ENCODE measurements around the gene OCLN. TPM values are rescaled to one million over a fixed set of nuclear protein-coding genes. Genes with fewer than 3 reads are reported as not detected.

OCLN gene
- total RNA-seq, 1 donor from 2014 or later: 15.3 TPM

- Mint-ChIP-seq H3K27ac (ENCODE audit: unreplicated experiment) (no peak overlapping the region), H3K4me3 (ENCODE audit: unreplicated experiment) (no peak overlapping the region), H3K4me1 (ENCODE audit: low read depth, unreplicated experiment) (peaks cover 2% of the 10 kb centered on the region), H3K36me3 (ENCODE audit: low read depth, unreplicated experiment) (no peaks in the 10 kb centered on the region), H3K27me3 (ENCODE audit: low read depth, unreplicated experiment) (no peaks in the 10 kb centered on the region), H3K9me3 (ENCODE audit: unreplicated experiment) (no peaks in the 10 kb centered on the region)
- Histone ChIP-seq H3K27me3 (ENCODE audit: insufficient read depth, low read length) (peaks cover 6% of the 10 kb centered on the region), H3K9ac (ENCODE audit: low read length) (no peak overlapping the region), H4K20me1 (ENCODE audit: insufficient read depth, low read length) (no peaks in the 10 kb centered on the region), H3K36me3 (ENCODE audit: insufficient read depth, low read length) (no peaks in the 10 kb centered on the region), H3K4me1 (ENCODE audit: insufficient read depth, low read length) (peaks cover 3% of the 10 kb centered on the region), H3K4me3 (ENCODE audit: insufficient read depth, low read depth, low read length) (no peak overlapping the region), H2AFZ (ENCODE audit: low read depth, low read length) (no peak overlapping the region), H3K79me2 (ENCODE audit: insufficient read depth, low read length) (no peaks in the 10 kb centered on the region), H3K9me3 (ENCODE audit: insufficient read depth, low read depth, low read length) (no peaks in the 10 kb centered on the region), H3K27ac (ENCODE audit: low read depth, low read length) (no peak overlapping the region), H3K4me2 (ENCODE audit: low read length) (no peak overlapping the region)
- DNase-seq (ENCODE audit: low read depth) (no peak), FAIRE-seq (no peak)
- no peak for TF ChIP-seq CTCF (IDR thresholded peaks at IDR 0.05; ENCODE audit: insufficient read depth, low read depth, low read length)
- no peak for TF ChIP-seq EZH2 (IDR thresholded peaks at IDR 0.05; ENCODE audit: insufficient read depth, low read length)
These were observed 7.1 kb upstream of the OCLN start for GRCh38 chr5:69485471-69485870.

DNA sequence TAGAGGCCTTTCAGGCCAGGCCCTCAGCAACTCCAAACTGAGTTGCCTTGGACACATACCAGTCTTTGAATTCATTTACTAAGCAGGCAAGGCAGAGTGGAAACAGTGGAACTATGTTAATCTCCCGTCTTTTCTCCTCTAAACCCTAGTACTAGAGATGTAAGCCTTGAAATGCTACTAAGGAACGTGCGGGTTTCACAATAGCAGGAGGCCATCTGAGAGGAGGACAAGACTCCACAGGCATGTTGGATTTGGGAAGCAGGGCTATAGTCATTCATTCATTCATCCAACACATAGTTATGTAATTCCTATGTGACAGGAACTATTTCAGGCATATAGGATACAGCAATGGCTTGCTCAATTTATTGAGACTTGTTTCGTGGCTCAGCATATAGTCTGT, 3.3 kb upstream of the OCLN start:
- no peaks in the 10 kb centered on the region for H3K9me3 Mint-ChIP-seq (ENCODE audit: unreplicated experiment)
- no peak overlapping the region for H3K4me3 Mint-ChIP-seq (ENCODE audit: unreplicated experiment)
- no peak overlapping the region for H3K27ac Mint-ChIP-seq (ENCODE audit: unreplicated experiment)
- no peak overlapping the region for H3K4me2 ChIP-seq (ENCODE audit: low read length)
- H3K4me1 ChIP-seq (ENCODE audit: insufficient read depth, low read length): peaks cover 14% of the 10 kb centered on the region
- DNase-seq (ENCODE audit: low read depth) (no peak), FAIRE-seq (no peak)
- H3K36me3 Mint-ChIP-seq (ENCODE audit: low read depth, unreplicated experiment): no peaks in the 10 kb centered on the region
- H2AFZ ChIP-seq (ENCODE audit: low read depth, low read length): no peak overlapping the region
- H3K79me2 ChIP-seq (ENCODE audit: insufficient read depth, low read length): no peaks in the 10 kb centered on the region
- H3K36me3 ChIP-seq (ENCODE audit: insufficient read depth, low read length): no peaks in the 10 kb centered on the region
- H4K20me1 ChIP-seq (ENCODE audit: insufficient read depth, low read length): no peaks in the 10 kb centered on the region
- no peak overlapping the region for H3K27ac ChIP-seq (ENCODE audit: low read depth, low read length)
- H3K4me1 Mint-ChIP-seq (ENCODE audit: low read depth, unreplicated experiment): peaks cover 2% of the 10 kb centered on the region
- H3K27me3 ChIP-seq (ENCODE audit: insufficient read depth, low read length): peaks cover 23% of the 10 kb centered on the region
- TF ChIP-seq CTCF (IDR thresholded peaks at IDR 0.05; ENCODE audit: insufficient read depth, low read depth, low read length) (no peak), EZH2 (IDR thresholded peaks at IDR 0.05; ENCODE audit: insufficient read depth, low read length) (no peak)
- no peak overlapping the region for H3K4me3 ChIP-seq (ENCODE audit: insufficient read depth, low read depth, low read length)
- H3K9ac ChIP-seq (ENCODE audit: low read length): no peak overlapping the region
- no peaks in the 10 kb centered on the region for H3K9me3 ChIP-seq (ENCODE audit: insufficient read depth, low read depth, low read length)
- H3K27me3 Mint-ChIP-seq (ENCODE audit: low read depth, unreplicated experiment): peaks cover 3% of the 10 kb centered on the region

- Mint-ChIP-seq H3K9me3 (ENCODE audit: unreplicated experiment) (no peaks in the 10 kb centered on the region), H3K27me3 (ENCODE audit: low read depth, unreplicated experiment) (peaks cover 3% of the 10 kb centered on the region), H3K36me3 (ENCODE audit: low read depth, unreplicated experiment) (no peaks in the 10 kb centered on the region), H3K4me1 (ENCODE audit: low read depth, unreplicated experiment) (no peaks in the 10 kb centered on the region), H3K4me3 (ENCODE audit: unreplicated experiment) (peak overlapping the region; percentile 64), H3K27ac (ENCODE audit: unreplicated experiment) (no peak overlapping the region)
- no peaks in the 10 kb centered on the region for H3K36me3 ChIP-seq (ENCODE audit: insufficient read depth, low read length)
- H4K20me1 ChIP-seq (ENCODE audit: insufficient read depth, low read length): no peaks in the 10 kb centered on the region
- H3K4me1 ChIP-seq (ENCODE audit: insufficient read depth, low read length): peaks cover 12% of the 10 kb centered on the region
- TF ChIP-seq CTCF (IDR thresholded peaks at IDR 0.05; ENCODE audit: insufficient read depth, low read depth, low read length) (no peak), EZH2 (IDR thresholded peaks at IDR 0.05; ENCODE audit: insufficient read depth, low read length) (no peak)
- peaks cover 23% of the 10 kb centered on the region for H3K27me3 ChIP-seq (ENCODE audit: insufficient read depth, low read length)
- H3K4me2 ChIP-seq (ENCODE audit: low read length): no peak overlapping the region
- H3K27ac ChIP-seq (ENCODE audit: low read depth, low read length): no peak overlapping the region
- H3K4me3 ChIP-seq (ENCODE audit: insufficient read depth, low read depth, low read length): no peak overlapping the region
- H2AFZ ChIP-seq (ENCODE audit: low read depth, low read length): no peak overlapping the region
- no peak for FAIRE-seq
- no peaks in the 10 kb centered on the region for H3K79me2 ChIP-seq (ENCODE audit: insufficient read depth, low read length)
- H3K9ac ChIP-seq (ENCODE audit: low read length): no peak overlapping the region
- no peak for DNase-seq (ENCODE audit: low read depth)
- H3K9me3 ChIP-seq (ENCODE audit: insufficient read depth, low read depth, low read length): no peaks in the 10 kb centered on the region
These were observed 1.6 kb upstream of the OCLN start for GRCh38 chr5:69491027-69491426.

All from astrocyte (in vitro differentiated cells and primary cell).